Measurements from ENCODE around the gene ZNF732.

DNA sequence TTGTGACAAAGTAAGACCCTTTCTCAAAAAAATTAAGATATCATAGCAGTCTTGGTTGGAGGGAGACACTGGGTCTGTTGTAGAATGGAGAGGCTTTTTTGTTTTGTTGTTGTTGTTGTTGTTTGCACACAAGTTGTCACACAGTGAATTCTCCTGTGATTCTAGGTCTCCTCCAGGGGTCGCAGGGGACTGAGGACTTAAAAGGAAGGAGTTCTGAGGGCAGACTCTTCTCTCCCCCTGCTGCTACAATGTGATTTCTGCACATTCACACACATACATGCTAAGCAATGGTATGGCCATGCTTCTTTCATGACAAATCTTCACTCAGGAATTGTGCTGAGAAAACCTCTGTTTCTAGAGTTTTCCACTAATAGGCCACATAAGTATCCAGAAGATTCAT lies 71.1 kb downstream of the ZNF732 start:
- TF ChIP-seq, protein P1, sequence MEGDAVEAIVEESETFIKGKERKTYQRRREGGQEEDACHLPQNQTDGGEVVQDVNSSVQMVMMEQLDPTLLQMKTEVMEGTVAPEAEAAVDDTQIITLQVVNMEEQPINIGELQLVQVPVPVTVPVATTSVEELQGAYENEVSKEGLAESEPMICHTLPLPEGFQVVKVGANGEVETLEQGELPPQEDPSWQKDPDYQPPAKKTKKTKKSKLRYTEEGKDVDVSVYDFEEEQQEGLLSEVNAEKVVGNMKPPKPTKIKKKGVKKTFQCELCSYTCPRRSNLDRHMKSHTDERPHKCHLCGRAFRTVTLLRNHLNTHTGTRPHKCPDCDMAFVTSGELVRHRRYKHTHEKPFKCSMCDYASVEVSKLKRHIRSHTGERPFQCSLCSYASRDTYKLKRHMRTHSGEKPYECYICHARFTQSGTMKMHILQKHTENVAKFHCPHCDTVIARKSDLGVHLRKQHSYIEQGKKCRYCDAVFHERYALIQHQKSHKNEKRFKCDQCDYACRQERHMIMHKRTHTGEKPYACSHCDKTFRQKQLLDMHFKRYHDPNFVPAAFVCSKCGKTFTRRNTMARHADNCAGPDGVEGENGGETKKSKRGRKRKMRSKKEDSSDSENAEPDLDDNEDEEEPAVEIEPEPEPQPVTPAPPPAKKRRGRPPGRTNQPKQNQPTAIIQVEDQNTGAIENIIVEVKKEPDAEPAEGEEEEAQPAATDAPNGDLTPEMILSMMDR (IDR thresholded peaks at IDR 0.05; ENCODE audit: poor library complexity): no peak
- TF ChIP-seq EZH2 (IDR thresholded peaks at IDR 0.05; ENCODE audit: borderline replicate concordance) (no peak), EZH2phosphoT487 (IDR thresholded peaks at IDR 0.05; ENCODE audit: low read depth, severe bottlenecking, unreplicated experiment) (no peak)

Measured in hepatocyte (in vitro differentiated cells).